Measurements from ENCODE around the gene COMMD1.

GRCh38 chr2:62181843-62182242 is 276.4 kb downstream of the COMMD1 start:
- TF ChIP-seq, protein P1, sequence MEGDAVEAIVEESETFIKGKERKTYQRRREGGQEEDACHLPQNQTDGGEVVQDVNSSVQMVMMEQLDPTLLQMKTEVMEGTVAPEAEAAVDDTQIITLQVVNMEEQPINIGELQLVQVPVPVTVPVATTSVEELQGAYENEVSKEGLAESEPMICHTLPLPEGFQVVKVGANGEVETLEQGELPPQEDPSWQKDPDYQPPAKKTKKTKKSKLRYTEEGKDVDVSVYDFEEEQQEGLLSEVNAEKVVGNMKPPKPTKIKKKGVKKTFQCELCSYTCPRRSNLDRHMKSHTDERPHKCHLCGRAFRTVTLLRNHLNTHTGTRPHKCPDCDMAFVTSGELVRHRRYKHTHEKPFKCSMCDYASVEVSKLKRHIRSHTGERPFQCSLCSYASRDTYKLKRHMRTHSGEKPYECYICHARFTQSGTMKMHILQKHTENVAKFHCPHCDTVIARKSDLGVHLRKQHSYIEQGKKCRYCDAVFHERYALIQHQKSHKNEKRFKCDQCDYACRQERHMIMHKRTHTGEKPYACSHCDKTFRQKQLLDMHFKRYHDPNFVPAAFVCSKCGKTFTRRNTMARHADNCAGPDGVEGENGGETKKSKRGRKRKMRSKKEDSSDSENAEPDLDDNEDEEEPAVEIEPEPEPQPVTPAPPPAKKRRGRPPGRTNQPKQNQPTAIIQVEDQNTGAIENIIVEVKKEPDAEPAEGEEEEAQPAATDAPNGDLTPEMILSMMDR (conservative IDR thresholded peaks at IDR 0.05 in 1 of 2, IDR thresholded peaks at IDR 0.05 in 1 of 2; ENCODE audit: low read depth in 1 of 2, low read length in 2 of 2), result no peak
- TF ChIP-seq EZH2 (IDR thresholded peaks at IDR 0.05; ENCODE audit: low read length, missing control alignments), result no peak
